D721Med (cell line): ENCODE results near the gene ADCY1.

Experiments used
- DNase-seq: peaks from one replicate; pipeline ENCODE4 v3.0.0; 2011; ENCODE audit warnings: low spot score; ENCODE audit not compliant: insufficient read length
- FAIRE-seq: peaks from 2 replicates; lab custom pipeline; 2011; peaks lifted over from hg19 to GRCh38; lab: Jason Lieb, UNC
- TF ChIP-seq, protein P1 (sequence below): IDR thresholded peaks from 2 replicates; pipeline ENCODE4 v1.5.1; 2012; ENCODE audit warnings: mild to moderate bottlenecking, control low read depth; ENCODE audit not compliant: insufficient read depth; ENCODE audit errors: missing control alignments

Gene ADCY1

DNA sequence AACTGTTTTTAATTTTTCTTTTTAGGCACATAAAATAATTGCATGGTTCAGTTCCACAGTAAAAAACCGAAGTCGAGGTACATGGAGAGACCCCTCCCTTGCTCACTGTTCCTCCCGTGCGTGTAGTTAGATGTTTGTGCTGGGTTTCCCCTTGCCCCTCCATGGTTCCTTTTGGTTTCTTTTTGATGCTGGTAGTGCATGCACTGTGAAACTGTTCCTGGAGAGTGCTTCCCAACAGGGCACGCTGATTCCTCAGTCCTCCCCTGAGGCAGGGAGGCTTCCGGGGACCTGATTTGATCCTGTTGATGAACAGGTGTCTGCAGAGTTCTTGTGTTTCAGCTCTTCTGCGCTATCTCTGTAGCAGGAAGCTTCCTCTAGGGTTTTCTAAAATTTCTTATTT, 69.5 kb downstream of the ADCY1 start:
- FAIRE-seq, result no peak
- TF ChIP-seq, protein P1, sequence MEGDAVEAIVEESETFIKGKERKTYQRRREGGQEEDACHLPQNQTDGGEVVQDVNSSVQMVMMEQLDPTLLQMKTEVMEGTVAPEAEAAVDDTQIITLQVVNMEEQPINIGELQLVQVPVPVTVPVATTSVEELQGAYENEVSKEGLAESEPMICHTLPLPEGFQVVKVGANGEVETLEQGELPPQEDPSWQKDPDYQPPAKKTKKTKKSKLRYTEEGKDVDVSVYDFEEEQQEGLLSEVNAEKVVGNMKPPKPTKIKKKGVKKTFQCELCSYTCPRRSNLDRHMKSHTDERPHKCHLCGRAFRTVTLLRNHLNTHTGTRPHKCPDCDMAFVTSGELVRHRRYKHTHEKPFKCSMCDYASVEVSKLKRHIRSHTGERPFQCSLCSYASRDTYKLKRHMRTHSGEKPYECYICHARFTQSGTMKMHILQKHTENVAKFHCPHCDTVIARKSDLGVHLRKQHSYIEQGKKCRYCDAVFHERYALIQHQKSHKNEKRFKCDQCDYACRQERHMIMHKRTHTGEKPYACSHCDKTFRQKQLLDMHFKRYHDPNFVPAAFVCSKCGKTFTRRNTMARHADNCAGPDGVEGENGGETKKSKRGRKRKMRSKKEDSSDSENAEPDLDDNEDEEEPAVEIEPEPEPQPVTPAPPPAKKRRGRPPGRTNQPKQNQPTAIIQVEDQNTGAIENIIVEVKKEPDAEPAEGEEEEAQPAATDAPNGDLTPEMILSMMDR, result no peak
- DNase-seq, result no peak

DNA sequence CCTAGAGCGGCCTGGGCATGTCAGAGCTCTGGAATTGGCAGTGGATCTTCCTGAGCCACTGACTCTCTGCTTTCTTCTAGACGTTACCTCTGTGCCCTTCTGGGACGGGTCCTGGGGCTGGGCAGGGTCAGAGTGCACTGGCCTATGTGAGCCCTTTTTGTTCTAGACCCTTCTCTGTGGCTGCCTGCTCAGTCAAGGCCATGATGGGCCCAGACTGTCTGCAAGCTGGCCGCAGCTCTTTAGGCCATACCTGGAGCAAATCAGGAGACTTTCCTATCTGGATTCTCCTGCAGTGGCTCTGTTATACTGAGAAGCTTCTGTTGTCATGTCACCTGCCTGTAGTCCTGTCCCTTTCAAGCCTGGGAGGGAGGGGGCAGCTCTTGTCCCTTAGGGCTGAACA, 70.1 kb downstream of the ADCY1 start:
- no peak for DNase-seq
- TF ChIP-seq, protein P1, result no peak
- no peak for FAIRE-seq

DNA sequence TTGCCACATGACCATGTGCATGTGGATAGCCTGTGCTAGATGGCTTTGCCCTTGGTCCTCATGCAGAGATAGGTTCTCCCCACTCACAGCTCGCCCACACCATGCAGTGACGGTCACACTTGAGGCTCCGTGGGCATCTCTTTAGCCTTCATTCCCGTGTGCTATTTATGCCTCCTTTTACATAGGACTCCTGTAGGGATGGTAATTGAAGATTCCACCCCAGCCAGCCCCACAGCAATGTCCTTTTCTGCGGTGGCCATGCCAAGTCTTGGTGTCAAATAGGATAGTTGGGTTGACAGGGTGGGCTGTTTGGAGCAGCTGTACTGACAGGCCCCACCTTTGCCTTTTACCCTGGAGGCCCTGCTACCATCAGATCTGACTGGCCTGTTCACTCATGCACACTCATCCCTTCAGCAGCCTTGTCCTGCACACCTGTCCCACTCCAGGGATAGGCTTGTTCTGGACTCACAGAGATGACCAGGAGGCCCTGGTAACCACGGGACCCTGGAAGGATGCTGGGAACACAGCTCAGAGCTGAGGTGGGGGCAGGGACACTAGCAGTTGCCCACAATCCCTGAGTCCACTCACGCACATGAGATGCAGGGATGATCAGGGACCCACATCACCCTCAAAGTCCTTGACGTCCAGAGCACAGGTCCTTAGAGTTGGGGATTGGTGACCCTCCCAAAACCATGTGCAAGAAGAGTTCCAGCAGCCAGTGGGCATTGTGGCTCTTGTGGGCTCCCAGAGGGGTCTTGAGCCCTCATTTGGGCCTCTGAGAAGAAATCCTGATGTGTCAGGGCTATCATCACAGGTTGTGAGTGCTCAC, 71.2 kb downstream of the ADCY1 start:
- DNase-seq (no peak), FAIRE-seq (no peak)
- TF ChIP-seq, protein P1, result no peak

- no peak for DNase-seq
- no peak for FAIRE-seq
- TF ChIP-seq, protein P1, result no peak
Measured at GRCh38 chr7:45646207-45646821, 72.1 kb downstream of the ADCY1 start.

GRCh38 chr7:45646996-45647825, 73.0 kb downstream of the ADCY1 start:
- FAIRE-seq, result no peak
- DNase-seq, result no peak
- TF ChIP-seq, protein P1, result no peak

- no peak for DNase-seq
- FAIRE-seq, result no peak
- TF ChIP-seq, protein P1, result no peak
Measured at GRCh38 chr7:45647967-45648670, 74.0 kb downstream of the ADCY1 start.
